Activated CD4-positive, alpha-beta T cell treated with anti-CD3 and anti-CD28 coated beads for 36 hours (primary cell): ENCODE results near the gene HTR2C. TPM values are rescaled to one million over a fixed set of nuclear protein-coding genes. Genes with fewer than 3 reads are reported as not detected.
"Not testable (repeated sequence)": the region's sequence is repeated elsewhere in the genome, so short reads cannot be mapped to it uniquely, and the experiment has no call there.

ENCODE experiments used
- ATAC-seq: fragments of 200-7000 bp; cut with Tn5 transposase; one replicate; pipeline ENCODE4 v1.10.0; 2021; ENCODE audit warnings: mild to moderate bottlenecking, moderate library complexity
- CTCF ChIA-PET: fragments of 350-600 bp; sonication (Branson Sonifier 250); formaldehyde crosslinking; loops from one replicate; lab custom pipeline; 2021; ENCODE audit warnings: antibody characterized with exemption; lab: Charles Lee
- POLR2A ChIA-PET: fragments of 350-600 bp; sonication (Branson Sonifier 250); formaldehyde crosslinking; loops from one replicate; lab custom pipeline; 2021; ENCODE audit warnings: antibody characterized with exemption, inconsistent platforms; lab: Charles Lee
- DNase-seq: peaks from one replicate; pipeline ENCODE4 v3.0.0-alpha.2; 2020
- H3K27ac Mint-ChIP-seq: one replicate; pipeline ENCODE4 v1.8.0; 2021; ENCODE audit warnings: mixed read lengths
- H3K27me3 Mint-ChIP-seq: one replicate; pipeline ENCODE4 v1.8.0; 2021; ENCODE audit warnings: mixed read lengths
- H3K36me3 Mint-ChIP-seq: one replicate; pipeline ENCODE4 v1.8.0; 2021; ENCODE audit warnings: low read depth, mixed read lengths
- H3K4me1 Mint-ChIP-seq: one replicate; pipeline ENCODE4 v1.8.0; 2021; ENCODE audit warnings: mixed read lengths
- H3K4me3 Mint-ChIP-seq: one replicate; pipeline ENCODE4 v1.8.0; 2021; ENCODE audit warnings: mild to moderate bottlenecking, moderate library complexity, mixed read lengths
- H3K9me3 Mint-ChIP-seq: one replicate; pipeline ENCODE4 v1.8.0; 2021; ENCODE audit warnings: low read depth, mixed read lengths
- intact Hi-C, 2 experiments: fragments of 100-400 bp; cut with DNase I in 1 of 2; cut with micrococcal nuclease in 1 of 2; formaldehyde crosslinking; loops; one replicate each; pipeline versions ENCODE4 v1.14.2 to v1.15.1; 2022 to 2024; cut with DNase I, micrococcal nuclease
- microRNA-seq: library from miRNA; unstranded; fragments of <30 nt; microRNA quantifications from one replicate; pipeline ENCODE4 v1.2.0, GENCODE V29; 2021; ENCODE audit warnings: borderline replicate concordance
- total RNA-seq, 2 experiments: library from RNA; stranded (reverse); gene quantifications; one replicate each; pipeline ENCODE4 v1.2.3, GENCODE V29; 2021

HTR2C gene
- total RNA-seq, 2 experiments from 2014 or later = not detected

DNA sequence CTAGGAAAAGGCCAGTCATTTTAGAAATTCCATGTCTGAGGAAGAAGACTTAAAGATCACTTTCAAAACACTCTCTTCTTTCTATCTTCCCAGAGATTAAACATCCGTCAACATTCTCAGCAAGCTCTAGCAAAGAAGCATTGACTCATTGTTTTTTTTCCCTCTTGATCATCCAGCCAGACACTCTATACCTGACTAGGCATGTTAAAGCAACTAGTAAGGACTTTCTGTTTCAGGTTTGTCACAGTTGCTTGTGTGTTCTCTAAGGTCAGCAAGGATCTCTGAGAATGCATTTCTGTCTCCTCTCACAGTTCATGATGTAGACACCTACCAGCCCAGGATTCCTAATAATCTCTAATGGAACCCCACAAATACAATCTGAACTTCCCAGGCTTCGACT, 321.4 kb downstream of the HTR2C start:
- no peaks in the 10 kb centered on the region for H3K36me3 Mint-ChIP-seq
- no peak overlapping the region for H3K27ac Mint-ChIP-seq
- H3K4me1 Mint-ChIP-seq = no peaks in the 10 kb centered on the region
- H3K4me3 Mint-ChIP-seq = no peak overlapping the region
- ChIA-PET CTCF (no interaction called here), POLR2A (no interaction called here)
- ATAC-seq = no peak
- no peak for DNase-seq
- no peaks in the 10 kb centered on the region for H3K27me3 Mint-ChIP-seq
- peaks cover 4% of the 10 kb centered on the region for H3K9me3 Mint-ChIP-seq
- intact Hi-C loops = no loop called here

DNA sequence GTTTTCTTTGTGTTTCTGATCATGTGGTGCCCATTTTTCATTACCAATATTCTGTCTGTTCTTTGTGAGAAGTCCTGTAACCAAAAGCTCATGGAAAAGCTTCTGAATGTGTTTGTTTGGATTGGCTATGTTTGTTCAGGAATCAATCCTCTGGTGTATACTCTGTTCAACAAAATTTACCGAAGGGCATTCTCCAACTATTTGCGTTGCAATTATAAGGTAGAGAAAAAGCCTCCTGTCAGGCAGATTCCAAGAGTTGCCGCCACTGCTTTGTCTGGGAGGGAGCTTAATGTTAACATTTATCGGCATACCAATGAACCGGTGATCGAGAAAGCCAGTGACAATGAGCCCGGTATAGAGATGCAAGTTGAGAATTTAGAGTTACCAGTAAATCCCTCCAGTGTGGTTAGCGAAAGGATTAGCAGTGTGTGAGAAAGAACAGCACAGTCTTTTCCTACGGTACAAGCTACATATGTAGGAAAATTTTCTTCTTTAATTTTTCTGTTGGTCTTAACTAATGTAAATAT, 323.2 kb downstream of the HTR2C start:
- Mint-ChIP-seq H3K4me1 (no peaks in the 10 kb centered on the region), H3K4me3 (no peak overlapping the region), H3K27me3 (no peaks in the 10 kb centered on the region), H3K36me3 (no peaks in the 10 kb centered on the region), H3K9me3 (peaks cover 4% of the 10 kb centered on the region), H3K27ac (no peak overlapping the region)
- ATAC-seq (no peak), DNase-seq (no peak)
- ChIA-PET CTCF (interaction anchor here (0.6 kb wide), 1 partner anchor 11 kb away, joined by 3 read pairs; no protein-coding TSS in a partner anchor), POLR2A (no interaction called here)
- intact Hi-C loops = no loop called here

DNA sequence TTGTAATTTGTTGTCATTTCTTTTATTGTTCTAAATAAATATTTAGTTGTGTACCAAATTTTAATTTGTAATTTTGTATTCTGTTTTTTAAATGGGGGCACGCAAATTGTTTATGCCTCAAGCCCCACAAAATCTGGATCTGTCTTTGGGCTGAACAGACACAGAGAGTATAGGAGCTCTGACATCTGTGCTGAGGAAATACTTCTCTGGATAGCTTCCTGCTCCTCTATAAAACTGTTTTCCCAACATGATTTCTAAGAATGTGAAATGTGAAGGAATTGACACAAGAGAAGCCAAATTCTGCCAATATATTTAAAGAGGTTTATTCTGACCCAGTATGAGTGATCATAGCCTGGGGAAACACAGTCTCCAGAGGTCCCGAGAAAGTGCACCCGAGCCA, 340.5 kb downstream of the HTR2C start:
- H3K36me3 Mint-ChIP-seq = no peaks in the 10 kb centered on the region
- H3K4me3 Mint-ChIP-seq = no peak overlapping the region
- H3K27ac Mint-ChIP-seq = no peak overlapping the region
- CTCF ChIA-PET = no interaction called here
- ATAC-seq (no peak), DNase-seq (no peak)
- no peaks in the 10 kb centered on the region for H3K4me1 Mint-ChIP-seq
- peaks cover 3% of the 10 kb centered on the region for H3K9me3 Mint-ChIP-seq
- no peaks in the 10 kb centered on the region for H3K27me3 Mint-ChIP-seq
- POLR2A ChIA-PET = no interaction called here
- intact Hi-C loops = no loop called here

- H3K36me3 Mint-ChIP-seq = no peaks in the 10 kb centered on the region
- intact Hi-C loops = no loop called here
- CTCF ChIA-PET = no interaction called here
- no peaks in the 10 kb centered on the region for H3K4me1 Mint-ChIP-seq
- no peak overlapping the region for H3K27ac Mint-ChIP-seq
- DNase-seq (no peak), ATAC-seq (no peak)
- POLR2A ChIA-PET = no interaction called here
- no peaks in the 10 kb centered on the region for H3K27me3 Mint-ChIP-seq
- H3K4me3 Mint-ChIP-seq = no peak overlapping the region
- H3K9me3 Mint-ChIP-seq = peaks cover 3% of the 10 kb centered on the region
Measured at GRCh38 chrX:114924856-114925255, 341.0 kb downstream of the HTR2C start.

GRCh38 chrX:114930227-114930626, 346.3 kb downstream of the HTR2C start:
- no peak overlapping the region for H3K27ac Mint-ChIP-seq
- CTCF ChIA-PET = no interaction called here
- no peaks in the 10 kb centered on the region for H3K4me1 Mint-ChIP-seq
- H3K27me3 Mint-ChIP-seq = no peaks in the 10 kb centered on the region
- no peak for ATAC-seq
- H3K36me3 Mint-ChIP-seq = no peaks in the 10 kb centered on the region
- peaks cover 13% of the 10 kb centered on the region for H3K9me3 Mint-ChIP-seq
- intact Hi-C loops = no loop called here
- POLR2A ChIA-PET = no interaction called here
- DNase-seq = no peak
- H3K4me3 Mint-ChIP-seq = no peak overlapping the region

- H3K36me3 Mint-ChIP-seq = no peaks in the 10 kb centered on the region
- no peak for ATAC-seq
- ChIA-PET CTCF (no interaction called here), POLR2A (no interaction called here)
- no peak overlapping the region for H3K4me3 Mint-ChIP-seq
- intact Hi-C loops = no loop called here
- H3K4me1 Mint-ChIP-seq = no peaks in the 10 kb centered on the region
- no peak overlapping the region for H3K27ac Mint-ChIP-seq
- H3K27me3 Mint-ChIP-seq = no peaks in the 10 kb centered on the region
- DNase-seq = no peak
- H3K9me3 Mint-ChIP-seq = peaks cover 13% of the 10 kb centered on the region
Measured at GRCh38 chrX:114932550-114932949, 348.7 kb downstream of the HTR2C start.

DNA sequence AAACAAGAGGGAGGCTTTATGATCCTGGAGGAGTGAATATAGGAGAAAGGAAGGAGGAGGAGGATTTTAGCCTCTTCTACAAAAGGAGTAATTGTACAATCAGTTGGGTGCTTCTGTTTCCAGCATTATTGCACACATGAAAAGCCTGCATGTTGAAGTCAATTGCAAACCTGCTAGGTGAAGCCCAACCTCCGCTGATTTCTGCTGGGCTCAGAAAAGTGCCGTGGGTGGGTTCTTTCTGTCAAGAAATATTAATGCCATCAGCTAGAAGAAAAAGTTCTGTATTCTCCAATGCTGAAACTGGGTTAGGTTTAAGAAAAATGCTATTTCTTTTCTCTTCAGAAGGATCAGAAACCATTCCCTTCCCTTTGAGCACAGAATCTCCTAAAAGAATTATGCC, 349.4 kb downstream of the HTR2C start:
- H3K9me3 Mint-ChIP-seq, CTCF ChIA-PET, H3K4me3 Mint-ChIP-seq, ATAC-seq, H3K4me1 Mint-ChIP-seq, DNase-seq, H3K36me3 Mint-ChIP-seq, POLR2A ChIA-PET, intact Hi-C loops, H3K27me3 Mint-ChIP-seq, H3K27ac Mint-ChIP-seq: not testable (repeated sequence)

DNA sequence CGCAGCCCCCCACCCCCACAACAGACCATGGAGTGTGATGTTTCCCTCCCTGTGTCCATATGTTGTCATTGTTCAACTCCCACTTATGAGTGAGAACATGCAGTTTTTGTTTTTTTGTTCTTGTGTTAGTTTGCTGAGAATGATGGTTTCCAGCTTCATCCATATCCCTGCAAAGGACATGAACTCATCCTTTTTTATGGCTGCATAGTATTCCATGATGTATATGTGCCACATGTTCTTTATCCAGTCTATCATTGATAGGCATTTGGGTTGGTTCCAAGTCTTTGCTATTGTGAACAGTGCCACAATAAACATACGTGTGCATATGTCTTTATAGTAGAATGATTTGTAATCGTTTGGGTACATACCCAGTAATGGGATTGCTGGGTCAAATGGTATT, 353.2 kb downstream of the HTR2C start:
- DNase-seq, H3K36me3 Mint-ChIP-seq, H3K9me3 Mint-ChIP-seq, ATAC-seq, POLR2A ChIA-PET, H3K27me3 Mint-ChIP-seq, H3K4me1 Mint-ChIP-seq, intact Hi-C loops, H3K4me3 Mint-ChIP-seq, H3K27ac Mint-ChIP-seq, CTCF ChIA-PET: not testable (repeated sequence)

GRCh38 chrX:114952696-114953095, 368.8 kb downstream of the HTR2C start:
- Mint-ChIP-seq H3K9me3 (no peaks in the 10 kb centered on the region), H3K36me3 (no peaks in the 10 kb centered on the region), H3K4me1 (no peaks in the 10 kb centered on the region), H3K27me3 (no peaks in the 10 kb centered on the region), H3K27ac (no peak overlapping the region), H3K4me3 (no peak overlapping the region)
- CTCF ChIA-PET = interaction anchor here (0.6 kb wide), 1 partner anchor 1764 kb away, joined by 3 read pairs; no protein-coding TSS in a partner anchor
- intact Hi-C loops = no loop called here
- DNase-seq (no peak), ATAC-seq (no peak)
- POLR2A ChIA-PET = no interaction called here

Small RNA genes within 50 kb of the gene (microRNA-seq; reads per million reads assigned to microRNA genes)
- gene MIR1264 = not detected
- gene MIR1298 = not detected
- not detected for gene MIR1911
- not detected for gene MIR1912
- gene MIR448 = not detected
- gene MIR764 = not detected
